NCI-H1436 treated with DMSO at 0.1 percent for 48 hours (cell line): Measurements from ENCODE around the gene RNMT.
"Not testable (repeated sequence)": the region's sequence is repeated elsewhere in the genome, so short reads cannot be mapped to it uniquely, and the experiment has no call there.

Source experiments
- DNase-seq: peaks from one replicate; lab custom pipeline; 2025; lab: John Stamatoyannopoulos, UW

RNMT gene

DNA sequence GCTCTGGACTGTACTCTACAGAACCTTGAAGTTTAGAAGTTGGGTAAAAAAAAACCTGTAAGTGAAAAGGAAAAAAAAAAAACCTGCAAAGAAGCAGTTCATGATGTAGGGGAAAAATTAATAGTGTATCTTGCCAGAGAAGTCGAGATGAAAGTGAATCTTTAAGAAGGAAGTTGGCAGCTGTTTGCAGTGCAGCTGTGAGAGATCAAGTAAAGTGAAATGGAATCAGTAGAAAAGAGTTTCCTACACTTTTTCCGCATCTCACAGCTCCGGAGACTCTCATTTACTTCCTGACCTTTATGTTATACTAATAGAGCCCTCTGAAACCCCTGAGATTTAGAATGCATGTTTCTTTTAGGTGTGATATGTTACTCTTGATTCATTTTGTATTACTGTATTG is 19.2 kb downstream of the RNMT start:
- no peak for DNase-seq

DNA sequence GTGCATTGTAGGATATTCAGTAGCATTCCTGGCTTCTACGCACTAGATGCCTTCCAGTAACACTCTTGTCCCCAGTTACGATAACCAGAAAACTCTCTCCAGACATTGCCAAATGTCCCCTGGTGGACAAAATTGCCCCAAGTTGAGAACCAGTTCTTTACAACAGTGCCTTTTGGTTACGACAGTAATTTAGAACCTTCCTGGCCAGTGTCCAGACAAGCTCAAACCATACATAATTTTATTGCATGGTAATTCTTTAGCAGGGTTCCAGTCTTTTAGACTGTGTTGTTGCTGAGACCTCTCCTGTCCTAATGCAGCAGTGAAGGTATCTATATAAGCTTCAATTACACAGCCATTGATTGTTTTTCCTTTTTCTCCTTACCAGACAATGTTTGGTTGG is 20.2 kb downstream of the RNMT start:
- no peak for DNase-seq

DNA sequence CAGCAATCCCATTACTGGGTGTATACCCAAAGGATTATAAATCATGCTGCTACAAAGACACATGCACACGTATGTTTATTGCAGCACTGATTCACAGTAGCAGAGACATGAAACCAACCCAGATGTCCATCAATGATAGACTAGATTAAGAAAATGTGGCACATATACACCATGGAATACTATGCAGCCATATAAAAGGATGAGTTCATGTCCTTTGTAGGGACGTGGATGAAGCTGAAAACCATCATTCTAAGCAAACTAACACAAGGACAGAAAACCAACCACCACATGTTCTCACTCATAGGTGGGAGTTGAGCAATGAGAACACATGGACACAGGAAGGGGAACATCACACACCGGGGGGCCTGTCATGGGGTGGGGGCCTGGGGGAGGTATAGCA is 25.1 kb downstream of the RNMT start:
- DNase-seq: not testable (repeated sequence)

DNA sequence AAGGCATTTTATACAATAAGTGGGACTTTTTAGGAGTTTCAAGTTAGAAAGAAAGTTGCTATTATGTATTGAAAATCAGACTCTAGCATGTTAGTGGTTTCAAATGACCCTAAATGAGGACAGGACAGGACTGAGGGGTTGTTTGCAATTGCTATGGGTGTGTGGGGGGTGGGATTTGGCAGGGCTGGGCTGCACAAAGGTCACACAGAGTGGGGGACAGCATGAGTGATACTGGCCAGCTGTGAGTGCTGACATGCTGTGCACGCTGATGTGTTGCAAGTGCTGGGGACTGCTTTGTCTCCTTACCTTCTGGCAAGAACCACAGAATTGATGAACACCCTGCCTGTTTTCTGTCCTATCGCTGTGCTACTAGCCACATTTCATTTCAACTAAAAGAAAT is 29.8 kb downstream of the RNMT start:
- DNase-seq: no peak

DNA sequence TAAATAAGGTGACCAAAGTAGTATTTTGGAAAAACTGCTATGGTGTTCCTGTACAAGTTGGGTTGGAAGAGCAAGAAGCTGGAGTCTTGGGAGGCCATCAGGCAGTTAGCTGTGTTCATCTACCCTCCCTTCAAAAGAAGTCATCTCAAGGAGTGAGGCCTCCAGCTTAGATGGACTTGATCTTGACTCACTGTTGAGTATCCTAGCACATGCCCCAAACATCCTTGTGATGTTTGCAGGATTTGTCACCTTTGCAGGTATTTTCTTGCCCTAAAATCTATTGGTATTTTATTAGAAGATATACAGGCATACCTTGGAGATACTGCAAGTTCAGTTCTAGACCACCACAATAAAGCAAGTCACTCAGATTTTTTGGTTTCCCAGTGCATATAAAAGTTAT is 30.2 kb downstream of the RNMT start:
- DNase-seq: no peak

DNA sequence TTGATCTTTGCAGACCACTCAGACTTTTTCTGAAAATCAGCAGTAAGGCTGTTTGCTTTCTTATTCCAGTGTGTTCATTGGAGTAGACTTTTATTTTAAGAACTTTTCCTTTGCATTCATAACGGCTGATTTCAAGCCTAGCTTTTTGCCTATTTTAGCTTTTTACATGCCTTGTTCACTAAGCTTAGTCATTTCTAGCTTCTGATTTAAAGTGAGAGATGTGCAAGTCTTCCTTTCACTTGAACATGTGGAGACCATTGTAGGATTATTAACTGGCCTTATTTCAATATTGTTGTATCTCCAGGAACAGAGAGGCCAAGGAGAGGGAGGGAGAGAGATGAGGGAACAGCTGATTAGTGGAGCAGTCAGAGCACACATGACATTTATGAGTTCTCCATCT is 32.1 kb downstream of the RNMT start:
- no peak for DNase-seq

DNA sequence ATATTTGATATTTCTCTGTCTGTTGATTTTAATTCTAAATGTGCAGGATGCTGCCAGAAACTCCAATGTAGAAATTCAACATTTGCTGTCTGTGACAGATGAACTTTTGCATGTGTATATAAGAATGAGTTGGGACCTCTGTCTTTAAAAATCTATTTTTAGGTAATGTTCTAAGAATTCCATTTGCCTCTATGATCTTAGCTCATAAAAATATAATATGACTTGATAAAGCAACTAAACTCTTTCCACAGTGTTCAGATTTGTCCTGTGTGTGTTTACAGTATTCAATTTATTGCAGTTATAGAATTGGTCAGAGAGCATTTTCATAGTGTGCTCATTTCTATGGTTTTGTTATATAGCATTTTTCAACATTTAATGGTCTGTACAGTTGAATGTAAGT is 33.6 kb downstream of the RNMT start:
- no peak for DNase-seq

DNA sequence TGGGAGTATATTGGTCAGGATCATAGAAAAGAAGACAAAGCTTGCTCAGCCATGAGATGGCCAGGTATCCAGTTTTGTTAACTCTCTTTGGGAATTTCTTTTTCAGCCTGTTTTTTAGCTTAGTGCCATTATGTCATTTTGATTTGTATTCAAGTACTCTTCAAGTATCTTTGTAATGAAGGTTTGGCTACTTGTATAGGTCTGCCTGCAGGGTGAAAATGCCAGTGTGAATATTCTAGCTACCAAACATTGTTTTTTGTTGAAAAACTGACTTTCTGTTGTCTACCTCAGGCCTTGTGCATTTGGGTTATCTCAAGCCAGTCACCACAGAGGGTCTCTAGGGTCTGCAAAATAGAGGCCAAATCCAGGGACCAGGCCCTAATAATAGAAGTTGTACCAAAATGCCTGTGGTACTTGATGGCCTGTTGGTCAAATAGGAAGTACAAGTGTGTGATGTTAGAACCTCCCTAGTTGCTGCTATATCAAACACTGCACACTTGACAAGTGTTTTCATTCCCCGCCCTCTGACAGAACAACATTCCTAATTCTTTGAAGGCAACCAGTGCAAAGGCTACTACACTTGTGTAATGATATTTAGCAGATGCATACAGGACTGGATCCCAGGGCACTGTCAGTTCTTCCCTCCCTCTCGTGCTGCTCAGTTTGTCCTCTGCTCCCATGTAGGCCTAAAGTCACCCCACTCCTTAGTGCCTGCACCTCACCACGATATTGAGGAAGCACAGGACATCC is 36.4 kb downstream of the RNMT start:
- DNase-seq: no peak

DNA sequence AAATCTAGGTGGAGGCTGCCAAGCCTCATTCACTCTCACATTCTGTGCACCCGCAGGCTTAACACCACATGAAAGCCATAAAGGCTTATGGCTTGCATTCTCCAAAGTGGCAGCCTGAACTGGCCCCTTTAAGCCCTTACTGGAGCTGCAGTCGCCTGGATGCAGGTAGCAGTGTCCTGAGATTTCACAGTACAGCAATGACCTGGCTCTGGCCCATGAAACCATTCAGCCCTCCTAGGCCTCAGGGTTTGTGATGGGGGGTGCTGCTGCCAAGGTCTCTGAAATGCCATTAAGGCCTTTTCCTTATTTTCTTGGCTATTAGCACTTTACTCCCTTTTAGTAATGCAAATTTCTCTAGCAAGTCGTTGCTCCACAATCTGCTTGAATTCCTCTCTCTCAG is 48.6 kb downstream of the RNMT start:
- no peak for DNase-seq

DNA sequence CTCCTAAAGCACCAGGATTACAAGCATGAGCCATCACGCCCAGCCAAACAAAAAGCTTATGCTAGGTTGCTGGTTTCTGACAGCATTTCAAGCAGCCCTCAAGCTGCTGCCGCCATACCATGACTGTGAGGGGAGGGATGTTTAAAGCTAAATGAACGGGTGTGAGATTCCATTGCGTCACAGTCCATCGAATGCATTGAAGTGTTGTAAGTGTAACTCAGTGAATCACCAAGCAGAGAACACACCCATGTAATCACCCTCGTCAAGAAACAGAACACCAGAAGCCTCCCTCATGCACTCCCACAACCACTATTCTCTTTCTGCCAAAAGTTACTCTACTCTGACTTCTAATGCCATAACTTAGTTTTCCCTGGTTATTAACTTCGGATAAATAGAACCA is 64.7 kb downstream of the RNMT start:
- DNase-seq: no peak

DNA sequence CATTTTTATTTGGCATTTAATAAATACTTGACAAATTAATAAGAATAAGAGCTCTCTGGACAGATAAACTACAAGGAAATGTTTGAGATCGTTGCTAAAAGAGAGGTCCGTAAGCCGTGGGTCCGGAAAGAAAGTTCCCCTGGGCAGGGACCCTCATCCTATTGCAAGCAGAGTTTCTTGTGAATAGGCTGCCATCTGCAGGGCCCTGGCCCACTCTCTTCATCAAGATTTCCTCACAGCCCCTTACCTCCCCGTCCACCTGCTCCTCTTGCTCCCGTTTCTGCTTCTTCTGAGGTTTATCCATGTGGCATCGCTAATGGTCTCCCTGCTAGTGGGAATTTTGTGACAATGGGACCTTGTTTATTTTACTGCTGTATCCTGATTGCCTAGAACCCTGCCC is 67.3 kb downstream of the RNMT start:
- no peak for DNase-seq

DNA sequence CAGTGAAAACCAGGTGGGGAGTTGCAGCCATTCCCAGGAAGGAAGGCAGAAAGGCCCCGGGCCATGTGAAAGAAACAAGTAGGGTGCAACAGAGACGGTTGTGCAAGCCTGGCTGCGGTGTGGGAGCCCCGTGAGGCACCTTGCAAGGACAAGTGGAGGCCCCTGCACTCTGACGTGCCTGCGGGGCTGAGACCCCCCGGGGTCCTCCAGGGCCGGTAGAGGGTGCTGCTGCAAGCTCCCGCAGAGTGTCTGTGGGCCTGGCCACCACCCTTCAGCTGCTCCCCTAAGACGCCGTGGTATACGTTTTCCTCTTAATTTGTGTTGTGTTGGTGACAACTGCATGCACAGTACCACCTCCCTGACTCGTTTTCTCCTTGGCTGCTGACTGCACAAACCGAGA is 70.0 kb downstream of the RNMT start:
- DNase-seq: no peak

DNA sequence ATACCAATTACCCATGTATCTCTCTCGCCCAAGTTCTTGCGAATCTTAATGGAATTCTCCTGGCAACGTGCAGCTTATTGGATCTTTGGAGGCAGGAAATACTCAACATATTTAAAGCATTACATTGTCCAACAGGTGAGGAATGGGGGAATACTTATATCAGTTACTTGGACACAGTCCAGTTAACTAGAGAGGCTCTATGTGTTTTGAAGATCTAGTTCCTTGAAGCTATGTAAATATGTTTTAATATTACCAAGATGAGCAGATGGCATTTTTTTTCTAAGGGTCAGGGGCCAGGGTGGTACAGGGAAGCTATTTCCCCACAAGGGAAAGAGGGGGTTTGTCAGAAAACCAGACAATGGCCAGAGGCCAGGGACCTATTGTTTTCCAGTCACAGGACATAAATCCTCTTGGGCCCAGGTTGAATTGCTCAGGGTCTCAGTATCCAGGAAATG is 70.7 kb downstream of the RNMT start:
- DNase-seq: no peak

DNA sequence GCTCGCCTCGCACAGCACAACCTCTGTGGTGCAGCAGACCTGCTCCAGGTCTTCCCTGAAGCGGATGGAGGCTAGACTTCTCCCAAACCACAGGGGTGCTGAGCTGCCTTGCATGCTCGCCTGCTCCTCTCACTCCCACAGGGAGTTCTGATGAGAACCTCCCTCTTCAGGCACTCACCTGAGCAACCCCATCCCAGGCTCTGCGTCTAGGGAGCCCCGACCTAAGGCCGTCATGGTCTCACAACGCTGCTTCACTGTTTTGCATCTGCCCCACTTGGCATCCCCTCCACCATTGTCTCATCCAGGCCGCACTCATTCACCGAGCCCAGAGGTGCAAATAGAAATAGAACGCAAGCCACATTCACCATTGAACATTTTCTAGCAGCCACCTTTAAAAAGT is 72.9 kb downstream of the RNMT start:
- no peak for DNase-seq

DNA sequence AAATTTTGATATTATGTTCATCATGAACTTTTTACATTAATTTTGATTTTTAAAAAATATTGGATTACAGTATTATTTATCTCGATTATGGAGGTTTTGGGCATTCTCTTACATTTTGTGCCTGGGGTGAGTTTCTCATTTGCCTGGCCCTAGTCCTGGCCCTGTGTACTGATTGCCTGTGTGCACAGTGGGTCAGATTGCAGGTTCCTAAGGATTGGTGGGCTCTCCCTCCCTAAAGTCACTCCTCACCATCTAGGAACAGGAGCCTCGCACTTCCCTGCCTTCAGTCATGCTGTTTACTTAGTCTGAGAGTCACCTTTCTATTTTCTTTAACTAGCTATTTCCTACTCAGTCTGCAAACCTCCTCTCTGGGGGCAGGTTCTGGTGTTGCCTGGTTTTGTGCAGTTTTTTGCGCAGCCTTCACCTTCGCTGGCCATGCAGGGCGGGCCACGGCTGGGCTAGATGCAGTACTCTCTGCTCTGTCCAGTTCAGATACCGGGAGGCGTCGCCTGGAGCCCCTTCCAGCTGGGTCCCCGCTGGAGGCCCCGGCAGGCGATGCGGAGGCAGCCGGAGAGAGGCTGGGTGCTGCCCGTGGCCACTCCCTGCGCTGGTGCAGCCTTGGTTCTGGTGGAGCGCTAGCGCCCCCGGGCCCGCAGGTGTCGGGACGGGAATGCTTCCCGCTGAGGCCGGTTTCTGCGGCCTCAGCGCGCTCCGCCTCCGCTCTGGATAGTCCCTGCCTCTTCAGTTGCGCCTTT is 74.2 kb downstream of the RNMT start:
- no peak for DNase-seq

DNA sequence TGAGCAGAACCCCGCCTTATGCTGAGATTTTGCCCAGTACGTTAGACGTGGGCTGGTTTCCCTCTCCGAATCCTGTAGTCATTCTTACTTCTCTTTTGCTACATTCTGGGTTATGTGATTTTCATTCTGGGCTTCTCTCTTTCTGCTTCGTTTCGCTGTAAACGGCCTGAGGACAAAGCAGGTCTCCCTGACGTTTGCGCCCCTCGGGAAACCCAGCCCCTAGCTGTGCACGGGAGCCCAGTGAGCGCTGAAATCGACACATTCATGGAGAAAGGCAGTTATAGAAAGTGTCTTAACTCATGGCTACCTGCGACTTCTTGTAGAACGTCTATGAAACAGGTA is 74.8 kb downstream of the RNMT start:
- no peak for DNase-seq

DNA sequence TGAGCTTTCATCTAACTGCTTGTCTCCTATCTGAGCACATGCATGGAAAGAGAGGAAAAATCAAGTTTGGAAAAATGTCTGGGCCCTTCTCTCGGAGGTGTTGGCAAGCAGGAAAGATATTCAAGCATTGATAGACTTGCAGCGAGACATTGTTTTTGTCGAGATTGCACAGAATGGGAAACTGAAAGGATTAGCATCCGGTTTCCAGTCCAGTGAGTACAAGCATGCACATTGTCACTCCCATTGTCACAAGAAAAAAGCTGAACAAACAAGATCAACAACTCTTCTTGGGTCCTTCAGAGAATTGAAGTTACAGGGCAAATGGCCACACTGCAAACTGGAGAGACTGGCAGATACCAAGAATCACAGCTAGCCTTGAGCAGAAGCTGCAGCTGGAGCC is 77.8 kb downstream of the RNMT start:
- no peak for DNase-seq

DNA sequence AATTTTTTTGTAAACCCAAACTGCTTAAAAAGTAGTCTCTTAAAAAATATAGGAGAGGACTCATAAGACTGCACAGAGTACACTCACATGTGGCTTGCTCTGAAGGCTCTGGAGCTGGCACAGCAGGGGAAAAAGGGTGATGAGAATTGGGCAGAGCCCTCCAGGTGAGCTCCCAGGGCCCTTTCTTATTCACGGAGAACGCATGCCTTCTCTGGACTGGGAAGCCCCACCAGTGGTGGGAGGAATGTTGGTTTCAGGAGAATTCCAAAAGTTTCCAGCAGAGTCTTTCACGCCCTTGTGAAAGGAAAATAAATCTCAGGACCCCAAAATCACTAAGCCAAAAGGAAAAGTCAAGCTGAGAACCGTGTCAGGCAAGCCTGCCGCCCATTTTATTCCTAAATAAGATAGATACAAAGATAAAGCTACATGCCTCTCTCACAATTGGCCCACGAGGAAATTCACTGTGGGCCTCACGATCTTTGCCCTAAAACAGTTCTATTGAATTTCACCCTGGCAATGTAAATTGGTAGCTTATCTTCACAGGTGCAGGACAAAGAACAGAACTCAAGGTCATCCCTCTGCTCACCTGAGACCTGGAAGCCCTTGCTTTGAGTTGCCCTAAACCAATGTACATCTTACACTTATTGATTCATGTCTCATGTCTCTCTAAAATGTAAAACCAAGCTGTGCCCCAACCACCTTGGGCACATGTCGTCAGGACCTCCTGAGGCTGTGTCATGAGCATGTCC is 82.0 kb downstream of the RNMT start:
- DNase-seq: no peak

DNA sequence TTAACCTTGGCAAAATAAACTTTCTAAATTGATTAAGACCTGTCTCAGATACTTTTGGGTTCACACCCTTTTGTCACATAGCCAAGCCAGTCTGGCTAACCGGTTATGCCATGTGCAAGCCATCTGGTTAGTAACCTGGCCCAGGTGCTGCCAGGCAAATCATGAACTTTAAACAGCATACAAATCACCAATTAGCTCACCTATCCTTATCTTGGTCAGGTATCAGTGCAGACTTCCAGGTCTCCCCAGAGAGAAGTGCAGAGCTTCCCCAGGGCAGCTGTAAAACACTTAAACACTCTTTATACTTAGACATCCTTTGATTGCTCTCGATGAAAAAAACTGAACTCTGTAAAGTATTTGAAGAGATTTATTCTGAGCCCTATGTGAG is 82.6 kb downstream of the RNMT start:
- DNase-seq: no peak

DNA sequence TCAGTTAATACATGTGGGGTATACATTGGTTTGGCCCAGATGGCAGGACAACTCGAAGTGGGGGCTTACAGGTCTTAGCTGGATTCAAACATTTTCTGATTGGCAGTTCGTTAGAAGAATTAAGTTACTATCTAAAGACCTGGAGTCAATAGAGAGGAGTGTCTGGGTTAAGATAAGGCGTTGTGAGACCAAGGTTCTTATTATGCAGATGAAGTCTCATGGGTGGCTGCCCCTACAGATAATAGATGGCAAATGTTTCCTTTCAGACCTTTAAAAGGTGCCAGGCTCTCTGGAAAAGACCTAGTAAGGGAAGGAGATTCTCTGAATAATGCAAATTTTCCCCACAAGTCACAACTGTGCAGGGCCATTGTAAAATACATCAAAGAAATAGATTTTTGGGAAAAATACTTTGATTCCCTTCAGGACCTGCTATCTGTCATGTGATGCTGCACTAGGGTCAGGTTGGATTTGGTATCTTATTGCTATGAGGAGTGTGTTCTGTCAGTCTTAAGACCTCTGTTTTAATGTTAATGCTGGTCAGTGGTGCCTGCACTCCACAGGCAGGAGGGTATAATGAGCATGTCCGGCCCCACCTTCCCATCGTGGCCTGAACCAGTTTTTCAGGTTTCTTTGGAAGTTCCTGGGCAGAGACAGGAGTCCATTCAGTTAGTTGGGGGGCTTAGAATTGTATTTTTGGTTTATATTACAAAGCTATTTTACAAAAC is 83.2 kb downstream of the RNMT start:
- DNase-seq: no peak

DNA sequence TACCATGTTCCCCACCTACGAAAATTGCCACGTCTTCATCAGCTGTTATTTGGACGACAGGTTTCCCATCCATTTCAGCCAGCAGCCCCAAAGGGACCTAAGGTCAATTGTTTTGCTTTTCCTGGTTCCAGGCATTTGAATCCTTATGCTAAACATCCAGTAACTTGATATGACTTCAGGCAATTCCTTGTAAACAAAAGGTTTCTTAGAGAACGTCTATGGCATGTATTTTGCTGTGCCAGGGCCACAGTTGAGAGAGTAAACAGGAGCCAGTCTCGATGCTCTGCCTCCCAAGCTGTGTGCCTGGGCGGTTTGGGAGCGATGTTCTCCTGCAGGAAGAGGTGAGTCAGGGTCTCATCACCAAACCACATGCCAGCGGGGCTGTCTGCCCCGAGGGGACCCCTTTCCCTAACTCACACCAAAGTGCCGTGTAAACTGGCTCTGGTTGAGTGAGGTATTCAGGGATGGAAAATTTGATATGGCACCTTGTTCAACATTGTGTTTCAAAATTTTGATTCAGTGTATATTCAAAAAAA is 84.5 kb downstream of the RNMT start:
- no peak for DNase-seq

DNA sequence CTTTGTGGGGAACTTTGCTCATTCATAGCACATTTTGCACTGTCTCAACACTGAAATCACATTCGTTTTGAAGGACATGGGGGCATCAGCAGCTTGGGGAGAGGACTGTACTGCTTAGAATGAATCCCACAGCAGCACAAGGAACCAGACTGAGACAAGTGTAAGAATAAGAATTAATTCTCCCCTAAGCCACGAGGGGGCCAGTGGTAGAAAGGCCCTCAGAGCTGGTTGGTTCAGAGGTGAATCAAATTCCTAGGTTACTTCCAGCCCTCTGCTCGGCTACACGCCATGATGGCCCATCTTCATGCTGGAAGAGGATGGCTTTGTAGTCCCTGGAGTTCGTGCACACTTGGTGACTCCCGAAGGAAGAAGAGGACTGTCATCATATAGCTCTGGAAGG is 85.5 kb downstream of the RNMT start:
- DNase-seq: no peak
